IMR-90 (cell line): ENCODE data around the gene AP1S1. TPM values are rescaled to one million over a fixed set of nuclear protein-coding genes. Genes with fewer than 3 reads are reported as not detected.

Experiments used
- ATAC-seq: fragments of 200-7000 bp; cut with Tn5 transposase; 2 replicates; pipeline ENCODE4 v1.9.1; 2020; ENCODE audit warnings: low read depth, mild to moderate bottlenecking, moderate library complexity
- BruUV-seq: library from RNA; stranded (reverse); fragments of 400-500 nt; replicated peaks from 2 replicates; lab custom pipeline; 2021; lab: Mats Ljungman, UMichigan
- CTCF ChIA-PET: fragments of 300-600 bp; formaldehyde crosslinking; extraction: SDS; loops from one replicate; lab custom pipeline; 2021; ENCODE audit warnings: antibody characterized with exemption; lab: Yijun Ruan, JAX
- POLR2A ChIA-PET: fragments of 300-600 bp; sonication (Branson Sonifier 250); formaldehyde crosslinking; loops from one replicate; lab custom pipeline; 2022; ENCODE audit warnings: antibody characterized with exemption; ENCODE audit not compliant: unreplicated experiment; lab: Charles Lee
- DNase-seq: peaks from one replicate; pipeline ENCODE4 v3.0.0; 2013
- H2AFZ ChIP-seq: replicated peaks from 2 replicates; pipeline ENCODE3; 2013; ENCODE audit warnings: low read length, mild to moderate bottlenecking; ENCODE audit not compliant: poor library complexity
- H2AK5ac ChIP-seq: 2 replicates; pipeline ENCODE4 v1.6.1; 2013; ENCODE audit warnings: low read depth, low read length, inconsistent platforms
- H2AK9ac ChIP-seq: replicated peaks from 2 replicates; pipeline ENCODE3; 2013; ENCODE audit warnings: mild to moderate bottlenecking, low read depth, low read length, moderate library complexity; ENCODE audit not compliant: poor library complexity
- H2BK120ac ChIP-seq: 2 replicates; pipeline ENCODE4 v1.6.1; 2013; ENCODE audit warnings: low read depth, low read length, inconsistent platforms
- H2BK15ac ChIP-seq: 3 replicates; pipeline ENCODE4 v1.6.1; 2013; ENCODE audit warnings: low read depth, low read length, inconsistent platforms
- H2BK20ac ChIP-seq: 2 replicates; pipeline ENCODE4 v1.6.1; 2013; ENCODE audit warnings: low read depth, mild to moderate bottlenecking, inconsistent platforms, low read length, moderate library complexity
- H2BK5ac ChIP-seq: 2 replicates; pipeline ENCODE4 v1.6.1; 2013; ENCODE audit warnings: mild to moderate bottlenecking, low read depth, low read length, inconsistent platforms; ENCODE audit not compliant: poor library complexity, severe bottlenecking
- H3K14ac ChIP-seq: replicated peaks from 2 replicates; pipeline ENCODE4 v1.6.1; 2013; ENCODE audit warnings: low read depth, low read length, inconsistent platforms
- H3K18ac ChIP-seq: 2 replicates; pipeline ENCODE4 v1.6.1; 2013; ENCODE audit warnings: low read depth, low read length, control low read depth
- H3K23ac ChIP-seq: 2 replicates; pipeline ENCODE4 v1.6.1; 2013; ENCODE audit warnings: low read depth, low read length, inconsistent platforms
- H3K27ac ChIP-seq: 2 replicates; pipeline ENCODE4 v1.5.1; 2013; ENCODE audit warnings: mild to moderate bottlenecking, control low read depth, low read length; ENCODE audit not compliant: insufficient read depth
- H3K27me3 ChIP-seq: 2 replicates; pipeline ENCODE4 v1.6.1; 2013; ENCODE audit warnings: low read length; ENCODE audit not compliant: control insufficient read depth, insufficient read depth
- H3K36me3 ChIP-seq: 2 replicates; pipeline ENCODE4 v1.6.1; 2013; ENCODE audit warnings: low read length, mixed read lengths; ENCODE audit not compliant: control insufficient read depth, insufficient read depth
- H3K4ac ChIP-seq: 2 replicates; pipeline ENCODE4 v1.6.1; 2013; ENCODE audit warnings: low read depth, low read length, inconsistent platforms
- H3K4me1 ChIP-seq: 2 replicates; pipeline ENCODE4 v1.6.1; 2013; ENCODE audit warnings: low read length, mixed read lengths; ENCODE audit not compliant: control insufficient read depth, insufficient read depth
- H3K4me2 ChIP-seq: 2 replicates; pipeline ENCODE4 v1.6.1; 2013; ENCODE audit warnings: low read depth, mild to moderate bottlenecking, control low read depth, low read length, moderate library complexity
- H3K4me3 ChIP-seq: 2 replicates; pipeline ENCODE4 v1.5.1; 2013; ENCODE audit warnings: low read depth, mild to moderate bottlenecking, control low read depth, low read length, moderate library complexity; ENCODE audit not compliant: insufficient read depth
- H3K56ac ChIP-seq: 2 replicates; pipeline ENCODE4 v1.6.1; 2013; ENCODE audit warnings: low read length, inconsistent platforms; ENCODE audit not compliant: insufficient read depth; ENCODE audit errors: extremely low read depth
- H3K79me1 ChIP-seq, 2 experiments: 2 replicates each; pipeline ENCODE4 v1.6.1; 2013; ENCODE audit warnings: low read length in 2 of 2, inconsistent platforms in 1 of 2, low read depth in 1 of 2
- H3K9ac ChIP-seq: 2 replicates; pipeline ENCODE4 v1.6.1; 2013; ENCODE audit warnings: low read depth, low read length, control low read depth
- H3K9me1 ChIP-seq: 2 replicates; pipeline ENCODE4 v1.6.1; 2013; ENCODE audit warnings: low read length, inconsistent platforms; ENCODE audit not compliant: insufficient read depth
- H3K9me3 ChIP-seq: 2 replicates; pipeline ENCODE4 v1.6.1; 2013; ENCODE audit warnings: low read length; ENCODE audit not compliant: control insufficient read depth, insufficient read depth
- H4K20me1 ChIP-seq: 2 replicates; pipeline ENCODE4 v1.6.1; 2013; ENCODE audit warnings: low read length, inconsistent platforms; ENCODE audit not compliant: insufficient read depth
- H4K5ac ChIP-seq: 2 replicates; pipeline ENCODE4 v1.6.1; 2013; ENCODE audit warnings: mild to moderate bottlenecking, low read depth, low read length, control low read depth
- H4K8ac ChIP-seq, 2 experiments: 2 replicates each; pipeline ENCODE4 v1.6.1; 2013; ENCODE audit warnings: low read depth in 2 of 2, low read length in 2 of 2, control low read depth in 1 of 2, inconsistent platforms in 1 of 2
- H4K91ac ChIP-seq: 2 replicates; pipeline ENCODE4 v1.6.1; 2013; ENCODE audit warnings: low read depth, low read length, inconsistent platforms; ENCODE audit not compliant: insufficient read depth
- BHLHE40 ChIP-seq: fragments of 150-350 bp; IDR thresholded peaks from 2 replicates; pipeline ENCODE4 v1.6.1; 2016; ENCODE audit warnings: mild to moderate bottlenecking, low read depth, low read length
- CEBPB ChIP-seq: IDR thresholded peaks from 2 replicates; pipeline ENCODE4 v1.6.1; 2012; ENCODE audit warnings: low read depth, low read length, improper control_type of control experiment
- MAFK ChIP-seq: IDR thresholded peaks from 2 replicates; pipeline ENCODE4 v1.6.1; 2012; ENCODE audit warnings: low read depth, low read length, improper control_type of control experiment
- MAZ ChIP-seq: IDR thresholded peaks from 2 replicates; pipeline ENCODE4 v1.6.1; 2012; ENCODE audit warnings: low read depth, mild to moderate bottlenecking, low read length, improper control_type of control experiment, moderate library complexity, borderline replicate concordance
- MXI1 ChIP-seq: IDR thresholded peaks from 2 replicates; pipeline ENCODE4 v1.6.1; 2012; ENCODE audit warnings: low read depth, mild to moderate bottlenecking, low read length, moderate library complexity, borderline replicate concordance
- NFE2L2 ChIP-seq: fragments of 150-350 bp; IDR thresholded peaks from 2 replicates; pipeline ENCODE4 v1.6.1; 2016; ENCODE audit warnings: low read depth, mild to moderate bottlenecking, low read length
- POLR2A ChIP-seq: IDR thresholded peaks from 2 replicates; pipeline ENCODE4 v1.6.1; 2012; ENCODE audit warnings: mild to moderate bottlenecking, low read depth, low read length
- RAD21 ChIP-seq: IDR thresholded peaks from 2 replicates; pipeline ENCODE4 v1.6.1; 2012; ENCODE audit warnings: low read length, improper control_type of control experiment
- RFX5 ChIP-seq: IDR thresholded peaks from 2 replicates; pipeline ENCODE4 v1.8.0; 2012; ENCODE audit warnings: low read depth, mild to moderate bottlenecking, low read length, moderate library complexity
- dilution Hi-C: fragments of 300-500 bp; cut with HindIII; formaldehyde crosslinking; loops from one replicate; pipeline ENCODE4 v1.14.3; 2018; ENCODE audit warnings: low sequenced_read_pairs; ENCODE audit not compliant: unreplicated experiment
- in situ Hi-C: fragments of 300-500 bp; cut with MboI; formaldehyde crosslinking; loops from 3 replicates; pipeline ENCODE4 v1.14.3; 2019; ENCODE audit warnings: low sequenced_read_pairs, inconsistent platforms, mixed read lengths
- intact Hi-C: fragments of 100-400 bp; cut with micrococcal nuclease; formaldehyde crosslinking; loops from 2 replicates; pipeline ENCODE4 v1.10.0; 2022
- polyA plus RNA-seq, 3 experiments: library from polyadenylated mRNA; depleted of rRNA; stranded (reverse); fragments of >200 nt; gene quantifications; 2 replicates each; pipeline ENCODE4 v1.2.3, GENCODE V29; 2012; ENCODE audit warnings: low replicate concordance in 1 of 3
- total RNA-seq: library from RNA; depleted of rRNA; stranded (reverse); fragments of >200 nt; gene quantifications from 2 replicates; pipeline ENCODE4 v1.2.3, GENCODE V29; 2012
- TF ChIP-seq, protein P1 (sequence below): conservative IDR thresholded peaks from 2 replicates; pipeline ENCODE4 v1.5.1; 2012; ENCODE audit warnings: mild to moderate bottlenecking, low read depth, low read length, improper control_type of control experiment
- TF ChIP-seq, protein P2 (sequence below): fragments of 150-350 bp; IDR thresholded peaks from 2 replicates; pipeline ENCODE4 v1.6.1; 2017; ENCODE audit warnings: mild to moderate bottlenecking, antibody characterized with exemption, low read length, low read depth
- TF ChIP-seq, protein P3 (sequence below): fragments of 150-350 bp; IDR thresholded peaks from 2 replicates; pipeline ENCODE4 v1.6.1; 2016; ENCODE audit warnings: low read depth, mild to moderate bottlenecking, low read length, moderate library complexity, borderline replicate concordance

The AP1S1 gene
- total and polyA plus RNA-seq, 2 of the 4 experiments (the other 2 are of a cell fraction): 187 to 295 TPM

DNA sequence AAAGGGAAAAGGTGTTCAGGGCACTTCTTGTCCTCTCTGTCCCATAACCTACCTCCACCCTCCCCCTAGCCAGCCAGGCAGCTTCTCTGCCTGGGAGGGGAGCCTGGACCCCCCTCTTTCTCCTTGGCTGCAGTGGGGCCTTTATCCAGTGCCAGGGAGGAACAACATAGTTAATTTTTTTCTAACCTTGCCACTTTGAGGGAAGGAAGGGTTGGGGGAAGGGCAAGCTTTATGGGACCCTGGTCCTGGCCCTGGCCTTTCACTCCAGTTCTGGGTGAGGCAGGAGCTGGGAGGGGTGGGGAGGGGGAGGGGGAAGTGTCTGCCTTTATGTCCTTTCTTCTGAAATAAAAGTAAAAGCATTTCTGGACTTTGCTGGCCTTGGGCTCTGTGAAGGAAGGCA lies 6.6 kb downstream of the AP1S1 start:
- Histone ChIP-seq H2BK15ac (no peak overlapping the region), H3K4me1 (peaks cover 9% of the 10 kb centered on the region), H4K91ac (no peak overlapping the region), H2BK120ac (no peak overlapping the region), H3K4ac (no peak overlapping the region), H3K14ac (no peak overlapping the region), H3K4me3 (no peak overlapping the region), H4K20me1 (peaks cover 21% of the 10 kb centered on the region), H2AFZ (no peak overlapping the region), H3K4me2 (no peak overlapping the region), H2AK5ac (no peak overlapping the region), H3K79me1 (peaks cover 0 to 29% of the 10 kb centered on the region in 2 experiments; a peak in 3 of 4 replicates), H2AK9ac (no peak overlapping the region), H3K27me3 (peaks cover 8% of the 10 kb centered on the region; the same call in 1 of the 2 replicates), H3K27ac (no peak overlapping the region), H3K23ac (no peak overlapping the region), H4K8ac (no peak overlapping the region), H3K9me3 (no peaks in the 10 kb centered on the region), H3K36me3 (peaks cover 28% of the 10 kb centered on the region), H3K18ac (no peak overlapping the region), H2BK20ac (no peak overlapping the region), H3K9me1 (peaks cover 3% of the 10 kb centered on the region), H2BK5ac (no peak overlapping the region), H4K5ac (no peak overlapping the region), H3K9ac (no peak overlapping the region), H3K56ac (no peak overlapping the region)
- CTCF ChIA-PET: no interaction called here
- in situ Hi-C loops (no loop called here), intact Hi-C loops (no loop called here), dilution Hi-C loops (no loop called here)
- BruUV-seq: no TSS peak
- ATAC-seq: no peak
- no peak for TF ChIP-seq POLR2A
- TF ChIP-seq, protein P1, sequence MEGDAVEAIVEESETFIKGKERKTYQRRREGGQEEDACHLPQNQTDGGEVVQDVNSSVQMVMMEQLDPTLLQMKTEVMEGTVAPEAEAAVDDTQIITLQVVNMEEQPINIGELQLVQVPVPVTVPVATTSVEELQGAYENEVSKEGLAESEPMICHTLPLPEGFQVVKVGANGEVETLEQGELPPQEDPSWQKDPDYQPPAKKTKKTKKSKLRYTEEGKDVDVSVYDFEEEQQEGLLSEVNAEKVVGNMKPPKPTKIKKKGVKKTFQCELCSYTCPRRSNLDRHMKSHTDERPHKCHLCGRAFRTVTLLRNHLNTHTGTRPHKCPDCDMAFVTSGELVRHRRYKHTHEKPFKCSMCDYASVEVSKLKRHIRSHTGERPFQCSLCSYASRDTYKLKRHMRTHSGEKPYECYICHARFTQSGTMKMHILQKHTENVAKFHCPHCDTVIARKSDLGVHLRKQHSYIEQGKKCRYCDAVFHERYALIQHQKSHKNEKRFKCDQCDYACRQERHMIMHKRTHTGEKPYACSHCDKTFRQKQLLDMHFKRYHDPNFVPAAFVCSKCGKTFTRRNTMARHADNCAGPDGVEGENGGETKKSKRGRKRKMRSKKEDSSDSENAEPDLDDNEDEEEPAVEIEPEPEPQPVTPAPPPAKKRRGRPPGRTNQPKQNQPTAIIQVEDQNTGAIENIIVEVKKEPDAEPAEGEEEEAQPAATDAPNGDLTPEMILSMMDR: no peak
- no peak for TF ChIP-seq MXI1
- no peak for TF ChIP-seq MAFK
- no peak for TF ChIP-seq MAZ
- TF ChIP-seq, protein P2, sequence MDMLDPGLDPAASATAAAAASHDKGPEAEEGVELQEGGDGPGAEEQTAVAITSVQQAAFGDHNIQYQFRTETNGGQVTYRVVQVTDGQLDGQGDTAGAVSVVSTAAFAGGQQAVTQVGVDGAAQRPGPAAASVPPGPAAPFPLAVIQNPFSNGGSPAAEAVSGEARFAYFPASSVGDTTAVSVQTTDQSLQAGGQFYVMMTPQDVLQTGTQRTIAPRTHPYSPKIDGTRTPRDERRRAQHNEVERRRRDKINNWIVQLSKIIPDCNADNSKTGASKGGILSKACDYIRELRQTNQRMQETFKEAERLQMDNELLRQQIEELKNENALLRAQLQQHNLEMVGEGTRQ: no peak
- TF ChIP-seq NFE2L2: no peak
- TF ChIP-seq RFX5: no peak
- no peak for TF ChIP-seq CEBPB
- TF ChIP-seq, protein P3, sequence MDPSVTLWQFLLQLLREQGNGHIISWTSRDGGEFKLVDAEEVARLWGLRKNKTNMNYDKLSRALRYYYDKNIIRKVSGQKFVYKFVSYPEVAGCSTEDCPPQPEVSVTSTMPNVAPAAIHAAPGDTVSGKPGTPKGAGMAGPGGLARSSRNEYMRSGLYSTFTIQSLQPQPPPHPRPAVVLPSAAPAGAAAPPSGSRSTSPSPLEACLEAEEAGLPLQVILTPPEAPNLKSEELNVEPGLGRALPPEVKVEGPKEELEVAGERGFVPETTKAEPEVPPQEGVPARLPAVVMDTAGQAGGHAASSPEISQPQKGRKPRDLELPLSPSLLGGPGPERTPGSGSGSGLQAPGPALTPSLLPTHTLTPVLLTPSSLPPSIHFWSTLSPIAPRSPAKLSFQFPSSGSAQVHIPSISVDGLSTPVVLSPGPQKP: no peak
- no peak for TF ChIP-seq BHLHE40
- no peak for TF ChIP-seq RAD21
- no peak for DNase-seq
- POLR2A ChIA-PET: no interaction called here
